IPS-NIHi11 (cell line): ENCODE data around the gene ITGB2.

Experiments
- DNase-seq: peaks from one replicate; pipeline ENCODE4 v3.0.0; 2012; ENCODE audit warnings: mixed read lengths, low spot score

ITGB2 gene

DNA sequence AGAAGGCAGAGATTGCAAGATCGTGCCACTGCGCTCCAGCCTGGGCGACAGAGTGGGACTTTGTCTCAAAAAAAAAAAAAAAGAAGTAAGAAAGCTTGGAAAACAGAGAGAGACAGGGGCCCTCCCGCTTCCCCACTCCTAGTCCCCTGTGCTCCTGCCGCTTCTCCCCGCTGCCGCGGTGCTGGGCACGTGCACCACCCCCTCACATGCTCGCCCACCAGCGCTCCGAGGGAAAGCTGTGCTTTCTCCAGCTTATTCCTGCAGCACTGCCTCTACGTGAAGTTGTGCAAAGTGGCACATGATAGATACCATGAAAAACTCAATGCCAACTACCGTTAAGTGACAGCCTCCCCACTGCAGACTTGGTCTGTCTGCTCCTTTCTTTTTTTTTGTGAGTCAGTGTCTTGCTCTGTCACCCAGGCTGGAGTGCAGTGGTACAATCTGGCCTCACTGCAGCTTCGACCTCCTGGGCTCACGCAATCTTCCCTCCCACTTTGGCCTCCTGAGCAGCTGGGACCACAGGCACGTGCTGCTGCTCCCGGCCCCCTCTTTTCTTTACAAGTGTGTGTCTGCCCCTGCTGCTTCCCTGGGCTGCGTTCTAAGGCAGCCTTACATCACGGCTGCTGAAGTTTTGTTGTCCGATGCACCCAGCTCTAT is 34.6 kb upstream of the ITGB2 start:
- DNase-seq, result no peak

DNA sequence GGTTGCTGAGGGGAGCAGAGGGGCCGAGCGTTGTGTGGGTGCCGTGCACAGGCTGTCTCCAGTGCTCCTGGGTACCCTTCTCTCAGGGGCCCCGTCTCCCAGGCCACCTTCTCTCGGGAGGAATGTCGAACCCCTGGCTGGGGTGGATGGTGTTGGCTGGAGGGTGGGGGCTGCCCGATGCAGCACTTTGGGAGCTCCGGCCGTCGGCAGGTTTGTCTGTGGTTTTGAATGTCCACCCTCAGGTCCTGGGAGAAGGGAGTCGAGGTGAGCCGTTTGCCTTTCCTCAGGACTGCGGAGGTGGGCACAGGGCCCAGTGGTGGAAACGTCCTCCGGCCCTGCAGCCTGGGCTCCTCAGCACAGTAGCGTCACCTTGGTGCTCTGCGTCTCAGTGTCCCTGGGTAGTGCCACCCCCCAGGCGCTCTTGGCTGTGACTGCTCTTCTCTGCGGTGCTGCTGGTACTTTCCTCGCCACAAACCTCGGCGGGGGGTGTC is 33.6 kb upstream of the ITGB2 start:
- no peak for DNase-seq

DNA sequence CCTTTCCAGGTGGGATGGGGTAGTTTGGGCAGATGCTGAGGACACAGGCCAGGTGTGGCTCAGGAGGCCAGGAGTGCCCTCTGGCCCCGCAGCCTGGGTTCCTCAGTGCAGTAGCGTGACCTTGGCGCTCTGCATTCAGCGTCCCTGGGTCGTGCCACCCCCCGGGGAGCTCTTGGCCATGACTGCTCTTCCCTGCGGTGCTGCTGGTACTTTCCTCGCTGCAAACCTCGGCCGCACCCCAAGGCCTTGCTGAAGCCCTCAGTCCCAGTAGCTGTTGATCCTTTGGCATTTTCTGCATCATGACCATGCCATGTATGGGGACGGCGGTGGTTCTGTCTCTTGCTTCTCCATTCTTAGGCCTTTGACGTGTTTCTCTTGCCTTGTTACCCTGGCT is 32.9 kb upstream of the ITGB2 start:
- no peak for DNase-seq

DNA sequence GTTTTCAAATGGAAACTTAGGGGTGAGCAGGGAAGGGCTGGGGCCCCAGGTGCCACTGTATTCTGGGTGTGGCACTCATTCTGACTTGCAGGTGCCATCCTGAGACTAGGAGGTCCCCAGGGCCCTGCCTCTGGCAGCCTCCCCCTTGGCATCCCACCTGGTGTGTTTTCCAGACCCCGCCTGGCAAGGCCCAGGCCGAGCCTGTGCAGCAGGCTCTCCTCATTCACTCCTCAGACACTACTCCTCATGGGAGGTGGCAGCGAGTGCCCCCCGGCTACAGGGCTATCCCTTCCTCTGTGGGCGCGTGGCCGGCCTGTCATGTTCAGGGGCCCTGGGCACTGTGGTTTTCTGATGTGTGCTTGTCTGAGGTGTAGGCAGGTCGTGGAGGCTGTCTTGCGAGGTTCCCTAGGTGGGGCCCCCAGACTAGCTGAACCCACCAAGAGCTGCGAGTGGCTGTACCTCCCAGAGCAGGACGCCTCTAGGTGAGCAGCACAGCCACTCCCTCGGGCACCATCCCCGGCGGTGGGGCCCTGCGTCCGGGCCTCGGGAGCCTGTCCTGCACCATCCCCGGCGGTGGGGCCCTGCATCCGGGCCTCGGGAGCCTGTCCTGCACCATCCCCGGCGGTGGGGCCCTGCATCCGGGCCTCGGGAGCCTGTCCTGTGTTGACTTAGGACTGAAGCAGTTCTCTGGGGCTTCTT is 32.4 kb upstream of the ITGB2 start:
- no peak for DNase-seq

DNA sequence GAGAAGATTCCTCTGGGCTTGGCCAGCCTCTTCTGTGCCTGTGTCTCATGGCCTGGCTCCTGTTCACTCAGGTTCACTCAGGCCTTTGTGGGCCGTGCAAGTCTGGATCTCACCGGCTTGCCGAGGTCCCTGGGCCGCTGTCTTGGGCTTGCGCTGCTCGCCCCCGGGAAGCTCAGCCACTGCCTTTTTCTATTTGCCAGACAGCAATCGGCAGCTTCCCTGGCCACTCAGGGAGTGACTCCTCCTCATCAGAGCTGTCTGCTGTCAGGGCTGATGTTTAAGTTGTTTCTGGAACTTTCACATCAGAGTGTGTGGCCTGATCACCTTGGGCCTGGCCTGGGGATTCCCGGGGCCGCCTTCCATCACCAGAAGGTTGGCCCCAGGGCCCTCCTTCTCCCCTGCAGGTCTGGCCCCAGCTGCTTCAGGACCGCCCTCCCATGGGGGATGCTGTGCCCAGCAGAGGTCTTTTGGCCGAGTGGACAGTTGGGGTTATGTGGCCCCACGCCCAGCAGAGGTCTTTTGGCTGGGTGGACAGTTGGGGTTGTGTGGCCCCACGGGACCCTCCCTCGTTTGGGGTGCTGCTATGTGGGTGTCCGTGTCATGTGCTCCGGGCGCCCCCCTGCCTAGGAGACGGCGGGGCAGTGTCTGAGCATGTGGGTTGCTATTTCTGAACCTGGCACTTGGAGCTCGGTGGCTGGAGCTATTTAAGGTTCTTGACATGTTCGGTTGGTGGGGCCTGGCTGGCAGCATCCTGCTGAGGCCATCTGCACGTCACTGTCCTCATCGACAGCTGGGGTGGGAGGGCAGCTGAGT is 31.6 kb upstream of the ITGB2 start:
- DNase-seq, result no peak

DNA sequence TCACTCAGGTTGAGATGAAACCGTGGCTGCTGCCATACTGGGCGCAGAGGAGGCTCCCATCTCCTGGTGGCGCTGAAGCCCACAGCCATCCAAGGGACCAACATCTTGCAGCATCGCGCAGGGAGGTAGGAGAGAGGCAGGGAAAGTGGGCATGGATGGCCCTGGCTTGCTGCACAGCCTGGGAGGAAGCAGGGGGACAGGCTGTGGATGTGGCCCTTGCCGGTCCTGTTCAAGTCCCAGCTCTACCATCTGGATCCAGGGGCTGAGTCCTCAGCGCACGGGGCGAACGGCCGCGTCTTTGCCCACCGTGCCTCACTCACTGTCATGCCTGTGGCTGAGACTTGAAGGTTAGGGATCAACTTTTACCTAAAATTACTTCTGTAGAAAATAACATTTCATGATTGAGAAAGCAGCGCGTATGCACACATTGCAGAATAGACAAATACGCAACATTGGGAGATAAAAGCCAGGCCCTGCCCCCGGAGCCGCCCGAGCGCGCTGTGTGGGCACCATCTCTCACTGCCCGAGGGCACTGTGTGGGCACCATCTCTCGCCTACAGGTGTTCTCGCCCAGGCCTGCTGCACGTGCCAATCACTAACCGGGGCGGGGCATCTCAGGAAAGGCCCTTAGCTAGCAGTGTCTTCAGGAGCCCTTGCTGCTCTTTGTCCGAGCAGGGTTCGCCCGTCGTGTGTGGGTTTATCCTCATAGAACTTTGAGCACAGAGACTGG is 30.7 kb upstream of the ITGB2 start:
- DNase-seq, result no peak

DNA sequence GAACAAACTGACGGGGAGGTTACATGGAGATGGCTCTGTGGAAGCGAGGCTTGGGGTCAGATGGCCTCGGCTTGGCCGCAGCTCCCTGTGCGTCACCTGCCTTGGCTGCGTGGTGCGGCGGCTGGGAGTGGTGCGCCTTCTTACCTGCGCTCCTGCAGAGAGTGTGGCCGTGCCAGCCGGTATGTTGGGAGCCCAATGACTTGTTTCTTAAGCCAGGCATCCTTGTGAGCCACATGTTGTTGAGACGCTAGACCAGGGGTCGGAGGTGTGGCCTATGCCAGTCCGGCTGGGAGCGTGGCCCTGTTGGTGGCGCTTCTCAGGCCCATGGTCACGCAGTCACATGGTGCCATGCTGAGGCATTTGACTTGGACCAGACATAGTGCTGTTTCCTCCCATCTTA is 29.7 kb upstream of the ITGB2 start:
- DNase-seq, result no peak

DNA sequence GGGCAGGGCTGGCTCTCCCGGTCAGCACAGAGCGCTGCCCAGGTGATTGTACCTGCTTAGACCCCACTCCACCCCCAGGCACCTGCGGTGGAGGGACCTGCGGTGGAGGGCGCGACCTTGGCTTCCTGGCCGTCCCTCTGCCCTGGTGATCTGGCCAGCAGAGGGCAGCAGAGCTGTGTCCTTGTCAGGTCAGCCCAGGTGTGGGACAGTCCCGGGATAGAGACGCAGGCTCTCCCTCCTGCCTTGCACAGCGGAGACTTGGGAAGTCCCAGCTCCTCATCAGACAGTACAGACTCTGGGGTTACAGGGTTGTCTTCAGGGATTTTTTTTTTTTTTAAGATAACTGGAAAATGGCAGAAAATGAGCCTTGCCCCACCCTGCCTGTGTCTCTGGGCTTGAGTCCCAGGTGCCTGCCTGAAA is 29.1 kb upstream of the ITGB2 start:
- peak; percentile 96 for DNase-seq

DNA sequence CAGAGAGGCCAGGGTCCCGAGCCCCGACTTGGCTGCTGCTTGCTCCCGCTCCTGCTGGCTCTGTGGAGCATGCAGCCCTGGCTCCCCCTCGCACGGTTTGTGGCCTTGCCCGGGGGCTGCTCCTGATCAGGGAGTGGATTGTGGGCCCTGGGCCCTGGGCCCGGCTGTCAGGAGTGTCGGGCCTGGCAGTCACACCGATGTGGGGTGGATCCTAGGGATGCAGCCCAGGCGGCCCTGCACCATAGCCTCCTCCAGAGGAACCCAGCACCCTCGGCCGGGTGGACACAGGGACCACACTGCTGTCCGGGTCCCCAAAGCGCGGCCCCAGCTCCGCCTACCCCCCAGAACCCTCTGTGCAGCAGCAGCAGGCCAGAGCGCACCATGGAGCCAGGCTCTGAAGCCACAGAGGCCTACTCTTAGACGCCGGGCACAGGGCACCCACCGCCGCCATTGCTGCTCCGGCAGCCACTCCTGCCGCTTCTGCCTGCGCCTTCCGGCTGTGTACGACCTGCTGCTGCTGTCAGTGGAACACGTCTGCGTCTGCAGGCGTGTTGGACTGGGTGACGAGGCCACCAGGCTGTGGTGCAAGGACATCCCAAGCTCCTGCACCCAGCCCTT is 28.6 kb upstream of the ITGB2 start:
- DNase-seq, result no peak

DNA sequence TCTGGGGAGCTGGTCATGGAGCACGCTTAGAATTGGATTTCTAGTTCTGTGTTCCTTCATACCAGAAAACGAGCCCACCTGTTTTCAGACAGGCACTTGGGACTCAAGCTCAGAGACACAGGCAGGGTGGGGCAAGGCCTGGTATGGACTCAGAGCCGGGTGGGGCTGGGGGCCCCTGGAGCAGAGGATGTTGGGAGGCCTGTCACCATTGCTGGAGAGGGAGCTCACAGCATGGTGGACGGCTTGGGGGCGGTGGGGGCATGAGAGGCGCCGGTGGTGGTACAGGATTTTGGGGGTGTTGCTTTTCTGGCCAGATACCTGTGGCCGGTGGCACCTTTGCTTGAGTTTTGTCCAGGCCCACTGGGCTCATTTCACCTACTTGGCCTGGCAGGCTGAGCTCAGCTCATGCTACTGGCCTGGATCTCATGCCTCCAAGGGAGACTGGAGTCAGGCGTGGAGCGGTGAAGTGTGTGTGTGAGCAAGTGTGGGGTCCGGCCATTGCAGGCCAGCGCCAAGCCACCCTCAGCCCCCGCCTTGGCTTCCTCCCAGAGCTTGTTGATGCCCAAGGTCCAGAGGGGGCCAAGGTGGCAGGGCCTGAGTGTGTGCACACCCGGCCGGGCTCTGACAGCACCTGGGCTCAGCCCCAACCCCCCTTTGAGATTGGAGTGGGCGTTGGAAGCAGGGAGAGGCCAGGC is 27.9 kb upstream of the ITGB2 start:
- DNase-seq, result no peak

DNA sequence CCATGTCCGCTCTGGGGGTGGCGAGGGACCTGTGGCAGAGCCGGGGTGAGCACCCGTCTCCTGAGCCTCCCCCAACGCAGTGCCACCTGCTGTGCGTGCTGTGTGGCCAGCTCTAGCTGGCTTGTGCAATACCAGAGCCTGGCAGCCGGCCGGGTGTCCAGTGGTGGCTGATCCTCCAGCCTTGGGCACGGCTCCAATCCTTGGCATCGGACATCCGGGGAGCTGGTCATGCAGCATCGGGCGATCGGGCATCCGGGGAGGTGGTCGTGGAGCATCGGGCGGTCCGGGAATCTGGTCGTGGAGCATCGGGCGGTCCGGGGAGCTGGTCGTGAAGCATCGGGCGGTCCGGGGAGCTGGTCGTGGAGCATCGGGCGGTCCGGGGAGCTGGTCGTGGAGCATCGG is 27.2 kb upstream of the ITGB2 start:
- no peak for DNase-seq

DNA sequence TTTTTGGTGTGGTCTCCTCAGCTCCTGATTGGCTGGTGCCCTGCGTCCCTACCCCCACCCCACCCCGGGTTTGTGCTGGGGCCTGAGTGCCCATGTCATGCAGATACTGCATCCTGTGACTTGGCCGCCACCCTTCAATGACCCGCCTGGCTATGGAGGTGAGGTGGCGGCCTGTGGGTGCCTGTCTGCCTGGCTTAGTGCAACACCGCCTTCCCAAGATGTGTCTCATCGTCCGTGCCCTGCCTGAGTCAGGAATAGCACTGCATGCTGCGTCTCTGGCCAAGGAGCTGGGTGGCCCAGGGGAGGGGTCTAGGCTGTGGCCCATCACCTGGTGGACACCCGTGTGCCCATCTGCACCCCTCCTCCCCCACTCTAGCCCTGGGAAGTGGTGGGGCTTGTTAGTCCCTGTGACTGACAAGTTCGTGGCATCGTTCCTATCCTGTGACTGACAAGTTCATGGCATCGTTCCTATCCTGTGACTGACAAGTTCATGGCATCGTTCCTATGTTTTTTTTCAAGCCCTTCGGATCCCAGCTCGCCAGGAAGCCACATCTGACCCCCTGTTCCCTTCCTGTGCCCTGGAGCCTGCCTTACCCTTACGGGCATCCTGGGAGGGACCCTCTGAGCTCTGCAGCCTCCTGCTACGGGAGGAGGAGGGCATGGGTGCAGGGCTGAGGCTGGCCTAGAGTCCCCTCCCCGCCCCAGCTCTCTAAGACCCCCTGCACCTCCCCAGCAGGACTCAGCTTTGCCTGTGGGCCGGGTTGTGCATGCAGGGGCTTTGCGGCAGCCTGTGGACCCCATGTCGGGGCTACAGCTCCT is 26.6 kb upstream of the ITGB2 start:
- DNase-seq, result no peak

DNA sequence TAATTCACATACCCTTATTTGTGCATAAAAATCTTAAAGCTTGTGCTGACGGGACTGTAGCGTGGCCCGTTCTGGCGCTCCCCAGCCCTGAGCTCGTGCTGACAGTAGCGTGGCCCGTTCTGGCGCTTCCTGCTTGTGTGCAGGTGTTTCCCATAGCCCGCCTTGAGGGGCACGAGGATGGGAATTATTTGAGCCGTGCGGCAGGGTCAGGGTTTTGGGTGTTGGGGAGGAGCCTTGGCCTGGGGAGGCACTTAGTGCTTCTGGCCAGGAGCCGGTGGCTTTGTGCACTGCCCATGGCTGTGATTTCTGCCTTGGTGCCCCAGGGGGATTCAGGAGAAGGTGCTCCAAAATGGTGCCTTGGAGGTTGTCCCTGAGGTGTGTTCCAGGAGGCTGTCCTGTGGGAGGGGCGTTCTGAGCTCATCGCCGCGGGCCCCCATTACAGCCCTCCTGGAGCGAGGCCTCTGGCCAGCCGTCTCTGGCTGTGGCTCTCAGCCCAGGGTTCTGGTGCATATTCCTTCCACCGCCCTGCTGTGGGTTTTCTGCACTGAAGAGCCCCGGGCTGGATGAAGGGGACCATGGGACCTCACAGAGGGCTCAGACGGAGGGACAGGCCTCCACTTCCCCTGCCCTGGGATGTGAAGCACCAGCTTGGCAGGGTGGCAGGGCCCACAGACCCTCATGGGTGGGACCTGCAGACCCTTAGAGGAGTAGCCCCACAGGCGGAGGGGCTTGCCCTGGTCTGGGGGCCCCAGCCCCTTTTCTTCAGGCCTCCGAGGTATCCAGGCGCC is 25.7 kb upstream of the ITGB2 start:
- DNase-seq, result no peak

DNA sequence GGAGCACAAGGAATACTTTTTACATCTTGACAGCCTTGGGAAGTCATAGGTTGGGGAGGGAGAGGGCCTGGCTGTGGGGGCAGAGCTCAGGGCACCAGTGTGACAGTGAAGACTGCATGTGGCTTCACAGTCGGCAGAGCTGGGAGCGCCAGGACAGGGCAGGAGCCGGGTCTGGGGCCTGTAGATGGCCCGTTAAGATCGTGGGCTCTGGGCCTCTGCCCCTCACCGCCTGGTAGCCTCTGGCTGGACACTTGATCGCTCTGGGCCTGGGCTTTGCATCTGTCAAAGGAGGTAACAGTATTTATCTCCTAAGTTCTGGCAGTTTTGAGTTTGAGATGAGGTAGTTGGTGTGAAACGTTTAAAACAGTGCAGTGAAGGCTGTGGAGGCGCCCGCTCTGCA is 23.9 kb upstream of the ITGB2 start:
- DNase-seq, result no peak

DNA sequence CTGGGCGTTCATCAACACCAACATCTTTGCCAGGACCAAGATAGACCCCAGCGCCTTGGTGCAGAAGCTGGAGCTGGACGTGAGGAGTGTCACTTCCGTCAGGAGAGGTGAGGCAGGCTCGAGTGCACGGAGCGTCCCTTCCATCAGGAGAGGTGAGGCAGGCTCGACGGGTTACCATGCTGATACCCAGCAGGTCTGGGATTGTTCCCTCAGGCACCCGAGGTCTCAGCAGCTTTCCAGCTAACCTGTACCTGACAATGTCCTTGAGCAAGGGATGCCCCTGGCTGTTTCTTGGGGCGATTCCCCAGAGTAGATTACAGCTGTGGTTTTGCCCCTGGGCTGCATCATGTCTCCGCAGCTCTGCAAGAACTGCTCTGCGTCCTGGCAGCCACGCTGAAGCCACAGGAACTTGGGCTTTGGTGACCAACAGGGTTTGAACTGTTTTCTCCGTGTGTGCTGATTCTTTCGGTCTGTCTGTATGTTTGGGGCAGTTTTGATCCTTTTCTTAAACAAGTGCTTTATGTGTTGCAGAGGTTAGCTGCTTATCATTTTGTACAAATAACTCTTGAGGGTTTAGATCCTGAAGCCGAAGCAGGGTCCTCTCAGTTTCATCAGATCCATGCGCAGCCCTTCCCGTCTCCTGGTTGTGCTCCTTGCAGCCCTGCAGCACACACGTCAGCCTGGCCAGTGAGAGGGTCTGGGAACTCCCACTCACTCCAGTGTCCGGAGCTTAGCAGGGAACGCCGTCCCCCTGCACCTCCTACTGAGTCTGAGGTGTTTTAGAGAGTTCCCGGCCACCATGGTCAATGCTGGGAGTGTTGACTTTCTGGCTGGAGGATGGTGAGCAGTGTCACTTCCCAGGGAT is 23.2 kb upstream of the ITGB2 start:
- DNase-seq, result no peak

DNA sequence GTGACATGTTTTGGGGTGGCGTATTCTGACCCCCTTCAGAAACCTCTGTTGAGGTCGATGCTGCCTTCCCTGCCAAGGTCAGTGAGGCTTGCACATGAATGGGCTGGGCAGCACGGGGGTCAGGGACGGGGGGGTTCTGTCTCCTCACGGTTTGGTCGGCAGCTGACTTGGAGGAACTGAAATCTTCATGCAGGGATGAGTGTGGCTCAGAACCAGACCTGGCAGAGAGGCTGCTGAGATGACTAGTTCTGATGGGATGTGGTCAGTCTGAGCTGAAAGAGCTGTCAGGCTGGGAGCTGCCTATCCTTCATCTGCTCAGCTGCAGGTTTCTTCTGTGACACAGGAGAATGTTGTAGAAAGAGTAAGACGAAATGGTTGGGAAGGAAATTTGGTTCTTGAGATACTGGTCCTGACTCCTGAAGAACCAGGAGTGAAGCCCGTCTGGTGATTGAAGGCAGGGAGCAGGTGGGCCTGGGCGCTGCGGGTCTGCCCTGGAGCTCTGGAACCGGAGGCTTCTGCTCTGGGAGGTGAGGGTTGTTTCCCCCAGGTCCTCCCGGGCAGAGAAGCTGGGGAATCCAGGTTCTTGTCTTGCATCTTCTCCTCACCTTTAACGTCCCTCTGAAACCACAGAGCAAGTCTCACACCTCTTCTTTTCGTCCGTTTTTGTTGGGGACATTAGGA is 22.4 kb upstream of the ITGB2 start:
- DNase-seq, result no peak

DNA sequence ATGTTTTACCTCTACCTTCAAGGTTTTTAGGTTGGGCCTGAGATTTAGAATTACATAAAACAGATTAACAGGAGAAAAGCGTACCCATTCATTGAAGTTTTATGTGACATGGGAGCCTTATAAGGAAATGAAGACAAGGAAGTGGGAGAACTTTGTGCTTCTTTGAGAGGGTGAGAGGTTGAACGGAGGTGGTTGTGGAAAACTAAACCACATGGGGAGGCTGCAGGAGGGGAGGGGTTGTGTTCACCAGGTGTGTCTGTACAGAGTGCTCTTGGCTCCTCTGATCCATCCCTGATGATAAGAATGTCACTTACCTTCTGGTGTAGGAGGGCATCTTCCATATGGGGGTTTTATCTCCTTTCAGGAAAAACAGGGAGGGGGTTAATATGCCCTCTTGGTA is 21.9 kb upstream of the ITGB2 start:
- no peak for DNase-seq

DNA sequence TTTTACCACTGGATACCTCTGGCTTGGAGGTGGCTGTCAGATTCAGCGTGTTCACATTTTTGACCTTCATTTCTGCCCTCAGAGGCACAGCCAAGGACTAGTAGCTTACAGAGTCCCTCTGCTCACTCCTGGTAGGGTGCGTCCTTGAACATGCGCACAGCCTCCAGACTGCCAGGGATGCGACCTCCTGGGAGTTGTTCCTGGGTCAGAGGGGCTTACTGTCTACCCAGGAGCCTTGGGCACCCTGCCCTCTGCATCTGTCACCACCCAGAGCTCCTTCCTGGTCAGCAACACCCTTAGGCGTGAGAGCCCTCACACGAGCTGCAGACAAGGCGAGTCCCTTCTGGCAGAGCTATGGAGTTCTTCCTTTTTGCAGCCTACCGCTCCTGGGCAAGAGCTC is 20.9 kb upstream of the ITGB2 start:
- no peak for DNase-seq
